Tibial nerve (tissue), 4 donors: ENCODE data around the gene USP7. TPM values are rescaled to one million over a fixed set of nuclear protein-coding genes. Genes with fewer than 3 reads are reported as not detected.

ENCODE experiments used
- DNase-seq, 2 donors: peaks; one replicate each; pipeline ENCODE4 v3.0.0-alpha.2; 2019; ENCODE audit warnings: low spot score in 2 of 2
- H3K27ac ChIP-seq, 4 donors: fragments of 200-600 bp; sonication (generic) in 3 of 4; one replicate each; pipeline ENCODE4 v1.5.1; 2017 to 2019; ENCODE audit warnings: mild to moderate bottlenecking in 1 of 4
- H3K27me3 ChIP-seq, 2 donors: fragments of 200-600 bp; sonication (generic) in 1 of 2; one replicate each; pipeline versions ENCODE4 v1.5.1 to v1.6.0; 2017 to 2019
- H3K36me3 ChIP-seq, 3 donors: fragments of 200-600 bp; sonication (generic); one replicate each; pipeline ENCODE4 v1.5.1; 2018 to 2019
- H3K4me1 ChIP-seq, 4 donors: fragments of 200-600 bp; sonication (generic) in 3 of 4; one replicate each; pipeline ENCODE4 v1.5.1; 2017 to 2019
- H3K4me3 ChIP-seq, 4 donors: fragments of 200-600 bp; sonication (generic) in 3 of 4; one replicate each; pipeline ENCODE4 v1.5.1; 2017 to 2019; ENCODE audit warnings: mild to moderate bottlenecking in 1 of 4, moderate library complexity in 1 of 4
- H3K9me3 ChIP-seq, 4 donors: fragments of 200-600 bp; sonication (generic) in 3 of 4; one replicate each; pipeline ENCODE4 v1.5.1; 2017 to 2019
- CTCF ChIP-seq, 5 experiments: fragments of 200-600 bp in 3 of 5; fragments of 450-650 bp in 2 of 5; sonication (generic) in 3 of 5; IDR thresholded peaks; one replicate each; pipeline ENCODE4 v1.5.1; 2016 to 2019; ENCODE audit warnings: antibody characterized with exemption in 5 of 5, mild to moderate bottlenecking in 3 of 5, moderate library complexity in 2 of 5
- EP300 ChIP-seq, 2 donors: sonication (generic); formaldehyde crosslinking; IDR thresholded peaks; one replicate each; pipeline ENCODE4 v1.6.1; 2017; ENCODE audit warnings: antibody characterized with exemption in 2 of 2, mild to moderate bottlenecking in 1 of 2
- POLR2A ChIP-seq, 2 donors: fragments of 450-650 bp; IDR thresholded peaks; one replicate each; pipeline ENCODE4 v1.6.1; 2017; ENCODE audit warnings: antibody characterized with exemption in 2 of 2, mild to moderate bottlenecking in 2 of 2, moderate library complexity in 2 of 2
- WGBS, 2 donors: methylation state at CpG; one replicate each; pipeline ENCODE4 v1.1.5; 2018; 5-methylcytosine and 5-hydroxymethylcytosine counted together
- total RNA-seq, 4 donors: library from RNA; depleted of rRNA; stranded (reverse); fragments of >200 nt; gene quantifications; one replicate each; pipeline ENCODE4 v1.1.0, GENCODE V29; 2016

USP7 gene
- total RNA-seq, 4 donors from 2014 or later, result 83.4 to 114 (median 89.6) TPM

- Histone ChIP-seq H3K27me3 (no peaks in the 10 kb centered on the region), H3K27ac (no peak overlapping the region), H3K4me3 (no peak overlapping the region), H3K9me3 (no peaks in the 10 kb centered on the region), H3K36me3 (peaks cover 0 to 100% (median 47%) of the 10 kb centered on the region in 3 donors), H3K4me1 (no peaks in the 10 kb centered on the region)
- 77 to 80% methylated on average over 5 of the region's 5 CpGs for WGBS, 2 donors
- no peak for DNase-seq
- TF ChIP-seq POLR2A (IDR thresholded peaks at IDR 0.05) (no peak), CTCF (IDR thresholded peaks at IDR 0.05) (no peak), EP300 (IDR thresholded peaks at IDR 0.05) (no peak)
Observed at GRCh38 chr16:8900343-8900742, 63.4 kb downstream of the USP7 start.

GRCh38 chr16:8899709-8900317, 63.9 kb downstream of the USP7 start:
- H3K4me1 ChIP-seq, result no peaks in the 10 kb centered on the region
- H3K9me3 ChIP-seq, result no peaks in the 10 kb centered on the region
- no peak for DNase-seq
- H3K27me3 ChIP-seq, result no peaks in the 10 kb centered on the region
- no peak overlapping the region for H3K4me3 ChIP-seq
- H3K36me3 ChIP-seq, result peaks cover 0 to 100% (median 47%) of the 10 kb centered on the region in 3 donors
- no peak for TF ChIP-seq CTCF (IDR thresholded peaks at IDR 0.05)
- TF ChIP-seq EP300 (IDR thresholded peaks at IDR 0.05), result no peak
- no peak for TF ChIP-seq POLR2A (IDR thresholded peaks at IDR 0.05)
- WGBS, 2 donors, result 89 to 91% methylated on average over 9 of the region's 9 CpGs
- no peak overlapping the region for H3K27ac ChIP-seq

GRCh38 chr16:8898660-8899318, 64.9 kb downstream of the USP7 start:
- Histone ChIP-seq H3K4me3 (no peak overlapping the region), H3K4me1 (no peaks in the 10 kb centered on the region), H3K27me3 (no peaks in the 10 kb centered on the region), H3K9me3 (no peaks in the 10 kb centered on the region), H3K36me3 (peaks cover 0 to 100% (median 52%) of the 10 kb centered on the region in 3 donors), H3K27ac (no peak overlapping the region)
- no peak for DNase-seq
- no peak for TF ChIP-seq POLR2A (IDR thresholded peaks at IDR 0.05)
- TF ChIP-seq EP300 (IDR thresholded peaks at IDR 0.05), result no peak
- no peak for TF ChIP-seq CTCF (IDR thresholded peaks at IDR 0.05)
- WGBS, 2 donors, result 92 to 93% methylated on average over 3 of the region's 3 CpGs

GRCh38 chr16:8894736-8895334, 68.9 kb downstream of the USP7 start:
- no peak for TF ChIP-seq CTCF (IDR thresholded peaks at IDR 0.05)
- no peak for TF ChIP-seq POLR2A (IDR thresholded peaks at IDR 0.05)
- TF ChIP-seq EP300 (IDR thresholded peaks at IDR 0.05), result no peak
- no peak for DNase-seq
- Histone ChIP-seq H3K27me3 (no peaks in the 10 kb centered on the region), H3K9me3 (no peaks in the 10 kb centered on the region), H3K27ac (no peak overlapping the region), H3K4me3 (no peak overlapping the region), H3K4me1 (no peaks in the 10 kb centered on the region), H3K36me3 (peaks cover 0 to 100% (median 34%) of the 10 kb centered on the region in 3 donors)
- 93 to 97% methylated on average over 21 of the region's 21 CpGs for WGBS, 2 donors
